NCI-H2227 (cell line): ENCODE data around the gene MRPL33.

Source experiments
- DNase-seq: peaks from one replicate; lab custom pipeline; 2025; ENCODE audit not compliant: unreplicated experiment; lab: John Stamatoyannopoulos, UW

MRPL33 gene

GRCh38 chr2:27771548-27772335 is at the start of gene MRPL33:
Gene MRPL33, plus strand, starts transcription at chr2:27771719. Its CDS starts 59 bp downstream, at chr2:27771778.
- peak; percentile 96 for DNase-seq

- DNase-seq: no peak
Measured at GRCh38 chr2:27721884-27722485, 49.5 kb upstream of the MRPL33 start.

- peak; percentile 79 for DNase-seq
Measured at GRCh38 chr2:27723372-27724144, 48.0 kb upstream of the MRPL33 start.

- no peak for DNase-seq
Measured at GRCh38 chr2:27724191-27724590, 47.3 kb upstream of the MRPL33 start.

GRCh38 chr2:27724905-27725701 is 46.4 kb upstream of the MRPL33 start:
- DNase-seq: no peak

GRCh38 chr2:27727257-27727656 is 44.3 kb upstream of the MRPL33 start:
- no peak for DNase-seq

- no peak for DNase-seq
Measured at GRCh38 chr2:27728081-27728858, 43.2 kb upstream of the MRPL33 start.

- no peak for DNase-seq
Measured at GRCh38 chr2:27729198-27729597, 42.3 kb upstream of the MRPL33 start.

- DNase-seq: no peak
Measured at GRCh38 chr2:27729614-27730013, 41.9 kb upstream of the MRPL33 start.

GRCh38 chr2:27730261-27730662 is 41.3 kb upstream of the MRPL33 start:
- no peak for DNase-seq

- DNase-seq: no peak
Measured at GRCh38 chr2:27730980-27731691, 40.4 kb upstream of the MRPL33 start.

- no peak for DNase-seq
Measured at GRCh38 chr2:27734305-27734704, 37.2 kb upstream of the MRPL33 start.

- no peak for DNase-seq
Measured at GRCh38 chr2:27735263-27735904, 36.1 kb upstream of the MRPL33 start.

- DNase-seq: no peak
Measured at GRCh38 chr2:27736031-27736889, 35.3 kb upstream of the MRPL33 start.

GRCh38 chr2:27736890-27737204 is 34.7 kb upstream of the MRPL33 start:
- DNase-seq: no peak

GRCh38 chr2:27737676-27738348 is 33.7 kb upstream of the MRPL33 start:
- DNase-seq: peak; percentile 16

GRCh38 chr2:27738349-27739057 is 33.0 kb upstream of the MRPL33 start:
- no peak for DNase-seq
